RWPE2 (cell line): ENCODE data around the gene ST3GAL3.

Experiments used
- ATAC-seq: fragments of 200-7000 bp; cut with Tn5 transposase; 3 replicates; pipeline ENCODE4 v1.9.1; 2021; ENCODE audit warnings: low read depth
- DNase-seq: peaks from one replicate; pipeline ENCODE4 v3.0.0-alpha.2; 2020; ENCODE audit warnings: low spot score
- H3K27ac ChIP-seq: fragments of 450-650 bp; 2 replicates; pipeline ENCODE4 v1.5.1; 2017; ENCODE audit warnings: mild to moderate bottlenecking; ENCODE audit not compliant: poor library complexity, severe bottlenecking
- H3K27me3 ChIP-seq: fragments of 250-450 bp; sonication (Bioruptor Pico); 2 replicates; pipeline ENCODE4 v1.5.1; 2021; ENCODE audit warnings: mild to moderate bottlenecking, moderate library complexity; ENCODE audit not compliant: insufficient read depth, poor library complexity, severe bottlenecking
- H3K36me3 ChIP-seq: fragments of 250-450 bp; sonication (Bioruptor Pico); 2 replicates; pipeline ENCODE4 v1.5.1; 2020; ENCODE audit warnings: low read depth, mild to moderate bottlenecking, moderate library complexity
- H3K4me1 ChIP-seq: fragments of 250-450 bp; sonication (Bioruptor Pico); 2 replicates; pipeline ENCODE4 v1.5.1; 2021; ENCODE audit warnings: mild to moderate bottlenecking, moderate library complexity; ENCODE audit not compliant: insufficient read depth, poor library complexity, severe bottlenecking
- H3K4me3 ChIP-seq: fragments of 250-450 bp; sonication (Bioruptor Pico); 2 replicates; pipeline ENCODE4 v1.5.1; 2021; ENCODE audit warnings: mild to moderate bottlenecking, moderate library complexity; ENCODE audit not compliant: severe bottlenecking
- H3K9me3 ChIP-seq: fragments of 250-450 bp; sonication (Bioruptor Pico); 2 replicates; pipeline ENCODE4 v1.5.1; 2021; ENCODE audit warnings: mild to moderate bottlenecking, moderate library complexity; ENCODE audit not compliant: severe bottlenecking
- CTCF ChIP-seq: fragments of 450-650 bp; IDR thresholded peaks from one replicate; pipeline ENCODE4 v1.5.1; 2017; ENCODE audit warnings: mild to moderate bottlenecking, moderate library complexity; ENCODE audit not compliant: poor library complexity, severe bottlenecking

ST3GAL3 gene

GRCh38 chr1:43861988-43862735 lies 154.8 kb downstream of the ST3GAL3 start:
- Histone ChIP-seq H3K36me3 (no peaks in the 10 kb centered on the region), H3K4me3 (no peak overlapping the region), H3K9me3 (no peaks in the 10 kb centered on the region), H3K27ac (peak overlapping the region; percentile 49), H3K27me3 (no peaks in the 10 kb centered on the region), H3K4me1 (peaks cover 22% of the 10 kb centered on the region)
- no peak for DNase-seq
- no peak for ATAC-seq
- no peak for TF ChIP-seq CTCF

- Histone ChIP-seq H3K4me1 (peaks cover 21% of the 10 kb centered on the region), H3K9me3 (no peaks in the 10 kb centered on the region)
- no peak for DNase-seq
These were observed 157.0 kb downstream of the ST3GAL3 start for GRCh38 chr1:43864111-43865045.

GRCh38 chr1:43866201-43866600 lies 158.9 kb downstream of the ST3GAL3 start:
- H3K4me3 ChIP-seq, result no peak overlapping the region
- no peak overlapping the region for H3K27ac ChIP-seq
- no peaks in the 10 kb centered on the region for H3K9me3 ChIP-seq
- H3K27me3 ChIP-seq, result no peaks in the 10 kb centered on the region
- H3K4me1 ChIP-seq, result peaks cover 16% of the 10 kb centered on the region
- no peak for ATAC-seq
- no peak for TF ChIP-seq CTCF
- no peak for DNase-seq
- no peaks in the 10 kb centered on the region for H3K36me3 ChIP-seq

More at GRCh38 chr1:43864111-43865045, 157.0 kb downstream of the ST3GAL3 start:
- Histone ChIP-seq H3K27ac (no peak overlapping the region), H3K36me3 (no peaks in the 10 kb centered on the region), H3K4me3 (no peak overlapping the region), H3K27me3 (no peaks in the 10 kb centered on the region)
- ATAC-seq, result no peak
- no peak for TF ChIP-seq CTCF

GRCh38 chr1:43867976-43868740 lies 160.8 kb downstream of the ST3GAL3 start:
- Histone ChIP-seq H3K27me3 (no peaks in the 10 kb centered on the region), H3K27ac (peak overlapping the region; percentile 9), H3K36me3 (no peaks in the 10 kb centered on the region), H3K4me1 (peaks cover 10% of the 10 kb centered on the region), H3K4me3 (no peak overlapping the region), H3K9me3 (no peaks in the 10 kb centered on the region)
- DNase-seq (no peak), ATAC-seq (peak; percentile 64)
- no peak for TF ChIP-seq CTCF
